Aorta (tissue), 5 donors: ENCODE data around the gene RIPOR3. TPM values are rescaled to one million over a fixed set of nuclear protein-coding genes. Genes with fewer than 3 reads are reported as not detected.

Experiments
- ATAC-seq: fragments of 200-7000 bp; cut with Tn5 transposase; one replicate; pipeline ENCODE4 v1.9.1; 2022; ENCODE audit warnings: moderate library complexity; ENCODE audit not compliant: low FRiP score
- DNase-seq, 2 donors: peaks; one replicate each; pipeline ENCODE4 v3.0.0-alpha.2; 2020
- H3K27ac ChIP-seq, 2 donors: one replicate each; pipeline ENCODE4 v1.5.1; 2013; ENCODE audit warnings: low read length in 2 of 2, mild to moderate bottlenecking in 2 of 2, moderate library complexity in 2 of 2, control low read depth in 1 of 2, inconsistent platforms in 1 of 2, low read depth in 1 of 2
- H3K27me3 ChIP-seq, 2 donors: one replicate each; pipeline ENCODE4 v1.6.1; 2013; ENCODE audit warnings: control low read depth in 1 of 2, low read length in 1 of 2, mild to moderate bottlenecking in 1 of 2, moderate library complexity in 1 of 2; ENCODE audit not compliant: insufficient read depth in 2 of 2, control insufficient read depth in 1 of 2
- H3K36me3 ChIP-seq, 2 donors: one replicate each; pipeline ENCODE4 v1.6.1; 2013; ENCODE audit warnings: control low read depth in 1 of 2, low read length in 1 of 2, mild to moderate bottlenecking in 1 of 2; ENCODE audit not compliant: insufficient read depth in 2 of 2, control insufficient read depth in 1 of 2
- H3K4me1 ChIP-seq, 2 donors: one replicate each; pipeline ENCODE4 v1.6.1; 2013; ENCODE audit warnings: low read length in 2 of 2, control low read depth in 1 of 2, mild to moderate bottlenecking in 1 of 2, moderate library complexity in 1 of 2; ENCODE audit not compliant: insufficient read depth in 2 of 2, control insufficient read depth in 1 of 2
- H3K4me3 ChIP-seq, 2 donors: one replicate each; pipeline ENCODE4 v1.5.1; 2013; ENCODE audit warnings: low read length in 2 of 2, control low read depth in 1 of 2, mild to moderate bottlenecking in 1 of 2
- H3K9me3 ChIP-seq: one replicate; pipeline ENCODE4 v1.6.1; 2013; ENCODE audit warnings: mild to moderate bottlenecking, low read length; ENCODE audit not compliant: control insufficient read depth
- WGBS, 2 donors: extraction: QIAGEN DNeasy Blood & Tissue Kit; methylation state at CpG; one replicate each; pipeline ENCODE4 v1.1.7; 2013; 5-methylcytosine and 5-hydroxymethylcytosine counted together
- intact Hi-C, 2 donors: fragments of 100-400 bp; cut with DNase I; formaldehyde crosslinking; loops; one replicate each; pipeline versions ENCODE4 v1.14.2 to v1.15.0; 2022
- long read RNA-seq, 2 donors: library from polyadenylated mRNA; unstranded; transcript quantifications; one replicate each; pipeline ENCODE4 v2.0.0, GENCODE V29; 2020 to 2021
- polyA plus RNA-seq, 2 donors: library from polyadenylated mRNA; stranded (reverse); fragments of 200-250 nt; gene quantifications; one replicate each; pipeline ENCODE4 v1.2.3, GENCODE V29; 2013
- total RNA-seq, 2 donors: library from RNA; stranded (reverse); fragmentation: NEBNext Ultra II Directional; extraction: Animal tissue kit (Norgen Biotek cat#: 25700); gene quantifications; one replicate each; pipeline ENCODE4 v1.2.1, GENCODE V29; 2021
- donor health status: healthy with polysubstance abuse.
- donor health status: Bipolar disorder and iron deficiency.
- donor health status: DM: no; HTN: no; CAD: no.
- donor health status: DM: no; HTN: no; CAD: no.
- donor health status: DM: yes; HTN: yes; CAD: no.

RIPOR3 gene
- total RNA-seq (1 to 10 TPM; 3.4 to 8.0 TPM), polyA plus RNA-seq (1 to 10 TPM in 1 of 2 donors, under 1 TPM in 1; 0.23 to 1.1 TPM)
- long read RNA-seq, donor 1, partial matches to known transcripts: 3 of 11 reads
- long read RNA-seq, donor 1, other reads (novel, unspliced or antisense): 8 of 11 reads
- long read RNA-seq, donor 2, partial matches to known transcripts: 4 of 7 reads
- long read RNA-seq, donor 2, other reads (novel, unspliced or antisense): 3 of 7 reads

- WGBS, 2 donors: 30 to 31% methylated on average over 42 of the region's 42 CpGs
- no peaks in the 10 kb centered on the region for H3K9me3 ChIP-seq
- H3K4me1 ChIP-seq: no peaks in the 10 kb centered on the region
- peak in 1 of 2 donors; percentile 48 for DNase-seq
- no peaks in the 10 kb centered on the region for H3K36me3 ChIP-seq
- H3K4me3 ChIP-seq: no peak within 1 kb of the TSS
- ATAC-seq: peak; percentile 39
- intact Hi-C loops: no loop called here
- H3K27ac ChIP-seq: no peak within 1 kb of the TSS
- no peaks in the 10 kb centered on the region for H3K27me3 ChIP-seq
Measured at GRCh38 chr20:50690650-50691572, at the start of gene RIPOR3. Gene RIPOR3, minus strand, starts transcription at chr20:50691542. Its CDS starts 414 bp downstream, at chr20:50691128.

GRCh38 chr20:50737352-50737751, 46.0 kb upstream of the RIPOR3 start:
- WGBS, 2 donors: 87 to 89% methylated on average over 4 of the region's 4 CpGs
- intact Hi-C loops: no loop called here
- no peak overlapping the region for H3K4me3 ChIP-seq
- DNase-seq (no peak), ATAC-seq (no peak)
- H3K27ac ChIP-seq: no peak overlapping the region
- no peaks in the 10 kb centered on the region for H3K36me3 ChIP-seq
- H3K9me3 ChIP-seq: no peaks in the 10 kb centered on the region
- H3K4me1 ChIP-seq: no peaks in the 10 kb centered on the region
- no peaks in the 10 kb centered on the region for H3K27me3 ChIP-seq

- H3K36me3 ChIP-seq: no peaks in the 10 kb centered on the region
- ATAC-seq (no peak), DNase-seq (no peak)
- H3K9me3 ChIP-seq: no peaks in the 10 kb centered on the region
- intact Hi-C loops: no loop called here
- H3K4me3 ChIP-seq: no peak overlapping the region
- H3K4me1 ChIP-seq: no peaks in the 10 kb centered on the region
- no peak overlapping the region for H3K27ac ChIP-seq
- no peaks in the 10 kb centered on the region for H3K27me3 ChIP-seq
Measured at GRCh38 chr20:50735813-50736212, 44.5 kb upstream of the RIPOR3 start.

- H3K27ac ChIP-seq: no peak overlapping the region
- ATAC-seq (no peak), DNase-seq (no peak)
- WGBS, 2 donors: 93 to 97% methylated on average over 9 of the region's 9 CpGs
- H3K36me3 ChIP-seq: no peaks in the 10 kb centered on the region
- no peak overlapping the region for H3K4me3 ChIP-seq
- intact Hi-C loops: loop anchor here in 1 of 2 donors (5.0 kb wide), 1 partner anchor 88 kb away; no protein-coding TSS in a partner anchor
- H3K27me3 ChIP-seq: no peaks in the 10 kb centered on the region
- H3K4me1 ChIP-seq: no peaks in the 10 kb centered on the region
- no peaks in the 10 kb centered on the region for H3K9me3 ChIP-seq
Measured at GRCh38 chr20:50734730-50735679, 43.7 kb upstream of the RIPOR3 start.

- intact Hi-C loops: loop anchor here in 1 of 2 donors (5.0 kb wide), 1 partner anchor 86 kb away; no protein-coding TSS in a partner anchor
Measured at GRCh38 chr20:50733644-50734349, 42.5 kb upstream of the RIPOR3 start.

GRCh38 chr20:50731930-50732690, 40.8 kb upstream of the RIPOR3 start:
- no peak for ATAC-seq
- Histone ChIP-seq H3K4me1 (no peaks in the 10 kb centered on the region), H3K9me3 (no peaks in the 10 kb centered on the region), H3K27ac (peak overlapping the region in 1 of 2 donors; percentile 22), H3K36me3 (no peaks in the 10 kb centered on the region), H3K4me3 (peak overlapping the region; percentile 64 to 70), H3K27me3 (no peaks in the 10 kb centered on the region)
- intact Hi-C loops: loop anchor here in 1 of 2 donors (5.0 kb wide), 1 partner anchor 85 kb away; no protein-coding TSS in a partner anchor
- 22 to 23% methylated on average over 23 to 29 of the region's 29 CpGs for WGBS, 2 donors
- DNase-seq: no peak

More at GRCh38 chr20:50733644-50734349, 42.5 kb upstream of the RIPOR3 start:
- Histone ChIP-seq H3K27ac (no peak overlapping the region), H3K9me3 (no peaks in the 10 kb centered on the region), H3K4me1 (no peaks in the 10 kb centered on the region), H3K4me3 (no peak overlapping the region), H3K36me3 (no peaks in the 10 kb centered on the region), H3K27me3 (no peaks in the 10 kb centered on the region)
- 53 to 59% methylated on average over 1 of the region's 1 CpG for WGBS, 2 donors
- no peak for DNase-seq
- no peak for ATAC-seq

- DNase-seq (peak; percentile 96 to 97), ATAC-seq (peak; percentile 95)
- Histone ChIP-seq H3K4me3 (peak within 1 kb of the TSS; percentile 64 to 73), H3K27me3 (no peaks in the 10 kb centered on the region), H3K36me3 (no peaks in the 10 kb centered on the region), H3K9me3 (no peaks in the 10 kb centered on the region), H3K4me1 (no peaks in the 10 kb centered on the region), H3K27ac (peak within 1 kb of the TSS in 1 of 2 donors; percentile 58)
- WGBS, 2 donors: 1% methylated on average over 97 to 114 of the region's 114 CpGs
- intact Hi-C loops: loop anchor here in 1 of 2 donors (5.0 kb wide), 1 partner anchor 84 kb away; no protein-coding TSS in a partner anchor
Measured at GRCh38 chr20:50731055-50731929, 40.0 kb upstream of the RIPOR3 start, which contains the start of gene PARD6B. Gene PARD6B, plus strand, starts transcription at chr20:50731580. Its CDS starts 207 bp downstream, at chr20:50731787.
